Smooth muscle cell (in vitro differentiated cells): Measurements from ENCODE around the gene SLC36A3. TPM values are rescaled to one million over a fixed set of nuclear protein-coding genes. Genes with fewer than 3 reads are reported as not detected.

ENCODE experiments used
- DNase-seq: peaks from one replicate; lab custom pipeline; 2025; ENCODE audit not compliant: unreplicated experiment; lab: John Stamatoyannopoulos, UW
- H2AFZ ChIP-seq: fragments of 200-600 bp; sonication (generic); 2 replicates; pipeline ENCODE4 v1.6.0; 2016; ENCODE audit warnings: antibody characterized with exemption, low read depth, mild to moderate bottlenecking
- H3F3A ChIP-seq: fragments of 200-600 bp; sonication (generic); 2 replicates; pipeline ENCODE4 v1.6.0; 2017; ENCODE audit warnings: antibody characterized with exemption, low read depth
- H3K27ac ChIP-seq: fragments of 200-600 bp; sonication (generic); 2 replicates; pipeline ENCODE4 v1.5.1; 2016; ENCODE audit warnings: low read depth, mild to moderate bottlenecking
- H3K27me3 ChIP-seq: fragments of 200-600 bp; sonication (generic); 2 replicates; pipeline ENCODE4 v1.6.1; 2016; ENCODE audit warnings: low read depth, mild to moderate bottlenecking
- H3K36me3 ChIP-seq: fragments of 200-600 bp; sonication (generic); 2 replicates; pipeline ENCODE4 v1.5.1; 2016; ENCODE audit warnings: low read depth
- H3K4me1 ChIP-seq: fragments of 200-600 bp; sonication (generic); 2 replicates; pipeline ENCODE4 v1.5.1; 2016; ENCODE audit warnings: low read depth
- H3K4me2 ChIP-seq: fragments of 200-600 bp; sonication (generic); 2 replicates; pipeline ENCODE4 v1.6.0; 2016; ENCODE audit warnings: mild to moderate bottlenecking
- H3K4me3 ChIP-seq: fragments of 200-600 bp; sonication (generic); 2 replicates; pipeline ENCODE4 v1.5.1; 2016; ENCODE audit warnings: mild to moderate bottlenecking
- H3K79me2 ChIP-seq: fragments of 200-600 bp; sonication (generic); 2 replicates; pipeline ENCODE4 v1.6.0; 2016; ENCODE audit warnings: low read depth, mild to moderate bottlenecking
- H3K9ac ChIP-seq: fragments of 200-600 bp; sonication (generic); 2 replicates; pipeline ENCODE4 v1.6.0; 2016; ENCODE audit warnings: low read depth
- H3K9me3 ChIP-seq: fragments of 200-600 bp; sonication (generic); replicated peaks from 2 replicates; pipeline ENCODE4 v1.5.1; 2016; ENCODE audit warnings: low read depth
- H4K20me1 ChIP-seq: fragments of 200-600 bp; sonication (generic); 2 replicates; pipeline ENCODE4 v1.6.0; 2016; ENCODE audit warnings: low read depth
- WGBS: methylation state at CpG from one replicate; pipeline ENCODE4 v1.1.7; 2016; ENCODE audit warnings: low lambda C conversion rate; 5-methylcytosine and 5-hydroxymethylcytosine counted together
- polyA plus RNA-seq: library from polyadenylated mRNA; unstranded; fragments of >200 nt; fragmentation: Nextera tagmentation; extraction: Ambion mirVana; gene quantifications from 2 replicates; pipeline ENCODE4 v1.2.1, GENCODE V29; 2016
- total RNA-seq: library from RNA; depleted of rRNA; stranded (reverse); fragments of >200 nt; gene quantifications from 2 replicates; pipeline ENCODE4 v1.2.3, GENCODE V29; 2014
- TF ChIP-seq, protein P1 (sequence below): fragments of 200-600 bp; sonication (generic); IDR thresholded peaks from 2 replicates; pipeline ENCODE4 v1.5.1; 2017; ENCODE audit warnings: borderline replicate concordance, mild to moderate bottlenecking, antibody characterized with exemption; ENCODE audit not compliant: insufficient read depth, poor library complexity, severe bottlenecking

SLC36A3 gene
- total and polyA plus RNA-seq, 2 experiments from 2014 or later, result not detected

DNA sequence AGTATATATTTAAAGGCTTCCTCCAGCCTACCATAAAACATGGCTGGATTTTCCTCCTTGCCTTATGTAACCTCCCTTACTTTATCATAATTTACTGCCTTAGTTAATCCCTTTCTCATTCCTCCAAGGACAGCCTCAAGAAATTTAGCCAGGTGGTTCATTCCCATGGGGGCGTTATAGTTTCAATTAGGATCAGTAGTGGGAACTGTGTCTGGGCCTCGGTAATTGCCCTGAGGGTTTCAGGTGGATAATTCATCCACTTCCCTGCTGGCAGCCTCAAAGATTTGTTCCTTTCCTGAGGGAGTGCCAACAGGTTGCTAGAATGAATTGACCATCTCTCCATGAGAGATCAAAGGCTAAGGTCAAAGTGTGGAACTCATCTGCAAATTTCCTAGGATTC is 54.9 kb downstream of the SLC36A3 start:
- Histone ChIP-seq H2AFZ (no peak overlapping the region), H3K27me3 (no peaks in the 10 kb centered on the region), H3K4me1 (peaks cover 3% of the 10 kb centered on the region), H3K9ac (no peak overlapping the region), H3K9me3 (no peaks in the 10 kb centered on the region), H3K4me3 (no peak overlapping the region), H3K4me2 (no peak overlapping the region), H3K79me2 (peaks cover 3% of the 10 kb centered on the region), H4K20me1 (no peaks in the 10 kb centered on the region), H3K36me3 (no peaks in the 10 kb centered on the region), H3K27ac (no peak overlapping the region), H3F3A (no peaks in the 10 kb centered on the region)
- 70% methylated on average over 2 of the region's 2 CpGs for WGBS
- no peak for DNase-seq
- TF ChIP-seq, protein P1, sequence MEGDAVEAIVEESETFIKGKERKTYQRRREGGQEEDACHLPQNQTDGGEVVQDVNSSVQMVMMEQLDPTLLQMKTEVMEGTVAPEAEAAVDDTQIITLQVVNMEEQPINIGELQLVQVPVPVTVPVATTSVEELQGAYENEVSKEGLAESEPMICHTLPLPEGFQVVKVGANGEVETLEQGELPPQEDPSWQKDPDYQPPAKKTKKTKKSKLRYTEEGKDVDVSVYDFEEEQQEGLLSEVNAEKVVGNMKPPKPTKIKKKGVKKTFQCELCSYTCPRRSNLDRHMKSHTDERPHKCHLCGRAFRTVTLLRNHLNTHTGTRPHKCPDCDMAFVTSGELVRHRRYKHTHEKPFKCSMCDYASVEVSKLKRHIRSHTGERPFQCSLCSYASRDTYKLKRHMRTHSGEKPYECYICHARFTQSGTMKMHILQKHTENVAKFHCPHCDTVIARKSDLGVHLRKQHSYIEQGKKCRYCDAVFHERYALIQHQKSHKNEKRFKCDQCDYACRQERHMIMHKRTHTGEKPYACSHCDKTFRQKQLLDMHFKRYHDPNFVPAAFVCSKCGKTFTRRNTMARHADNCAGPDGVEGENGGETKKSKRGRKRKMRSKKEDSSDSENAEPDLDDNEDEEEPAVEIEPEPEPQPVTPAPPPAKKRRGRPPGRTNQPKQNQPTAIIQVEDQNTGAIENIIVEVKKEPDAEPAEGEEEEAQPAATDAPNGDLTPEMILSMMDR, result no peak

GRCh38 chr5:151245680-151246219 is 57.8 kb downstream of the SLC36A3 start:
- H3F3A ChIP-seq, result no peaks in the 10 kb centered on the region
- no peaks in the 10 kb centered on the region for H4K20me1 ChIP-seq
- no peak overlapping the region for H2AFZ ChIP-seq
- WGBS, result 79% methylated on average over 4 of the region's 4 CpGs
- no peaks in the 10 kb centered on the region for H3K27me3 ChIP-seq
- H3K36me3 ChIP-seq, result no peaks in the 10 kb centered on the region
- H3K9ac ChIP-seq, result no peak overlapping the region
- H3K27ac ChIP-seq, result no peak overlapping the region
- H3K4me3 ChIP-seq, result no peak overlapping the region
- TF ChIP-seq, protein P1, result no peak
- H3K79me2 ChIP-seq, result no peaks in the 10 kb centered on the region
- H3K4me2 ChIP-seq, result no peak overlapping the region
- no peaks in the 10 kb centered on the region for H3K4me1 ChIP-seq
- H3K9me3 ChIP-seq, result no peaks in the 10 kb centered on the region
- no peak for DNase-seq

DNA sequence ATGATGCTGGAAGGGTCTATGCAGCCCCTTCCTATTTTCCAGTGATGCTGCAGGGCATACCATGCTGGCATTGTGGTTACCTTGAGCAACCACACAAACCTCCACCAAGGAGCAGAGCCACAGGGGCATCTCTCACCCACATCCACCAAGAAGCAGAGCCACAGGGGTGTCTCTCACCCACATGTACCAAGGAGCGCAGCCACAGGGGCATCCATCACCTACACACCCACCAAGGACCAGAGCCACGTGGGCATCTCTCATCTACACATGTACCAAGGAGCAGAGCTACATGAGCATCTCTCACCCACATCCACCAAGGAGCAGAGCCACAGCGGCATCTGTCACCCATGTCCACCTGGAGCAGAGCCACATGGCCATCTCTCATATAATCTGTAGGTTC is 59.4 kb downstream of the SLC36A3 start:
- no peak overlapping the region for H3K27ac ChIP-seq
- TF ChIP-seq, protein P1, result no peak
- H3K9me3 ChIP-seq, result no peaks in the 10 kb centered on the region
- DNase-seq, result no peak
- H3K36me3 ChIP-seq, result no peaks in the 10 kb centered on the region
- no peak overlapping the region for H3K9ac ChIP-seq
- no peaks in the 10 kb centered on the region for H4K20me1 ChIP-seq
- H3F3A ChIP-seq, result no peaks in the 10 kb centered on the region
- no peak overlapping the region for H3K4me2 ChIP-seq
- no peaks in the 10 kb centered on the region for H3K4me1 ChIP-seq
- no peak overlapping the region for H3K4me3 ChIP-seq
- no peak overlapping the region for H2AFZ ChIP-seq
- WGBS, result 90% methylated on average over 3 of the region's 3 CpGs
- H3K27me3 ChIP-seq, result no peaks in the 10 kb centered on the region
- H3K79me2 ChIP-seq, result no peaks in the 10 kb centered on the region

- 90% methylated on average over 4 of the region's 4 CpGs for WGBS
These were observed 60.0 kb downstream of the SLC36A3 start for GRCh38 chr5:151243564-151243963.

More at GRCh38 chr5:151243564-151243963, 60.0 kb downstream of the SLC36A3 start:
- no peak overlapping the region for H3K27ac ChIP-seq
- H3K79me2 ChIP-seq, result no peaks in the 10 kb centered on the region
- H3K9ac ChIP-seq, result no peak overlapping the region
- no peaks in the 10 kb centered on the region for H4K20me1 ChIP-seq
- DNase-seq, result no peak
- no peak overlapping the region for H2AFZ ChIP-seq
- H3K36me3 ChIP-seq, result no peaks in the 10 kb centered on the region
- H3K4me1 ChIP-seq, result no peaks in the 10 kb centered on the region
- no peaks in the 10 kb centered on the region for H3K27me3 ChIP-seq
- no peak overlapping the region for H3K4me2 ChIP-seq
- no peak overlapping the region for H3K4me3 ChIP-seq
- no peaks in the 10 kb centered on the region for H3F3A ChIP-seq
- TF ChIP-seq, protein P1, result no peak
- no peaks in the 10 kb centered on the region for H3K9me3 ChIP-seq
